Loucy (cell line): ENCODE results near the gene AKR1C1.
"Not testable (repeated sequence)": the region's sequence is repeated elsewhere in the genome, so short reads cannot be mapped to it uniquely, and the experiment has no call there.

ENCODE experiments used
- H2AFZ ChIP-seq: fragments of 200-600 bp; sonication (generic); 2 replicates; pipeline ENCODE4 v1.6.0; 2016; ENCODE audit warnings: antibody characterized with exemption, mild to moderate bottlenecking, low read length, moderate library complexity
- H3F3A ChIP-seq: fragments of 200-600 bp; 2 replicates; pipeline ENCODE4 v1.6.0; 2016; ENCODE audit warnings: antibody characterized with exemption, low read depth, mild to moderate bottlenecking
- H3K27me3 ChIP-seq: fragments of 200-600 bp; sonication (generic); 2 replicates; pipeline ENCODE4 v1.6.1; 2014; ENCODE audit warnings: low read length, mild to moderate bottlenecking; ENCODE audit not compliant: insufficient read depth, poor library complexity, severe bottlenecking
- H3K36me3 ChIP-seq: fragments of 200-600 bp; sonication (generic); 2 replicates; pipeline ENCODE4 v1.6.1; 2016; ENCODE audit warnings: low read length; ENCODE audit not compliant: insufficient read depth
- H3K4me1 ChIP-seq: fragments of 200-600 bp; sonication (generic); 2 replicates; pipeline ENCODE4 v1.5.1; 2014; ENCODE audit warnings: low read length, mild to moderate bottlenecking; ENCODE audit not compliant: insufficient read depth, poor library complexity, severe bottlenecking
- H3K4me2 ChIP-seq: fragments of 200-600 bp; sonication (generic); 2 replicates; pipeline ENCODE4 v1.6.0; 2014; ENCODE audit warnings: antibody characterized with exemption, low read length, low read depth, mild to moderate bottlenecking; ENCODE audit not compliant: poor library complexity, severe bottlenecking
- H3K4me3 ChIP-seq: fragments of 200-600 bp; sonication (generic); 2 replicates; pipeline ENCODE4 v1.5.1; 2014; ENCODE audit warnings: low read length, mild to moderate bottlenecking, mixed read lengths; ENCODE audit not compliant: poor library complexity, severe bottlenecking
- H3K79me2 ChIP-seq: fragments of 200-600 bp; sonication (generic); 2 replicates; pipeline ENCODE4 v1.6.1; 2014; ENCODE audit warnings: low read length; ENCODE audit not compliant: insufficient read depth
- H3K9ac ChIP-seq: fragments of 200-600 bp; sonication (generic); 2 replicates; pipeline ENCODE4 v1.6.0; 2014; ENCODE audit warnings: mild to moderate bottlenecking, low read depth, low read length, moderate library complexity; ENCODE audit not compliant: poor library complexity, severe bottlenecking
- H3K9me2 ChIP-seq: fragments of 200-600 bp; sonication (generic); replicated peaks from 2 replicates; pipeline ENCODE4 v1.6.1; 2016; ENCODE audit warnings: low read depth, low read length, mixed read lengths
- H3K9me3 ChIP-seq: fragments of 200-600 bp; sonication (generic); 2 replicates; pipeline ENCODE4 v1.6.1; 2014; ENCODE audit warnings: mild to moderate bottlenecking, antibody characterized with exemption, low read length, low read depth; ENCODE audit not compliant: insufficient read depth
- H4K20me1 ChIP-seq: fragments of 200-600 bp; sonication (generic); 2 replicates; pipeline ENCODE4 v1.6.0; 2014; ENCODE audit warnings: antibody characterized with exemption, low read length, mild to moderate bottlenecking; ENCODE audit not compliant: insufficient read depth, poor library complexity, severe bottlenecking
- EZH2phosphoT487 ChIP-seq: fragments of 200-600 bp; IDR thresholded peaks from 2 replicates; pipeline ENCODE4 v1.6.1; 2018; ENCODE audit warnings: antibody characterized with exemption, mild to moderate bottlenecking, moderate library complexity, borderline replicate concordance
- TF ChIP-seq, protein P1 (sequence below): fragments of 200-600 bp; sonication (generic); conservative IDR thresholded peaks from 2 replicates; pipeline ENCODE4 v1.5.1; 2014; ENCODE audit warnings: mild to moderate bottlenecking, antibody characterized with exemption, low read length

The AKR1C1 gene

DNA sequence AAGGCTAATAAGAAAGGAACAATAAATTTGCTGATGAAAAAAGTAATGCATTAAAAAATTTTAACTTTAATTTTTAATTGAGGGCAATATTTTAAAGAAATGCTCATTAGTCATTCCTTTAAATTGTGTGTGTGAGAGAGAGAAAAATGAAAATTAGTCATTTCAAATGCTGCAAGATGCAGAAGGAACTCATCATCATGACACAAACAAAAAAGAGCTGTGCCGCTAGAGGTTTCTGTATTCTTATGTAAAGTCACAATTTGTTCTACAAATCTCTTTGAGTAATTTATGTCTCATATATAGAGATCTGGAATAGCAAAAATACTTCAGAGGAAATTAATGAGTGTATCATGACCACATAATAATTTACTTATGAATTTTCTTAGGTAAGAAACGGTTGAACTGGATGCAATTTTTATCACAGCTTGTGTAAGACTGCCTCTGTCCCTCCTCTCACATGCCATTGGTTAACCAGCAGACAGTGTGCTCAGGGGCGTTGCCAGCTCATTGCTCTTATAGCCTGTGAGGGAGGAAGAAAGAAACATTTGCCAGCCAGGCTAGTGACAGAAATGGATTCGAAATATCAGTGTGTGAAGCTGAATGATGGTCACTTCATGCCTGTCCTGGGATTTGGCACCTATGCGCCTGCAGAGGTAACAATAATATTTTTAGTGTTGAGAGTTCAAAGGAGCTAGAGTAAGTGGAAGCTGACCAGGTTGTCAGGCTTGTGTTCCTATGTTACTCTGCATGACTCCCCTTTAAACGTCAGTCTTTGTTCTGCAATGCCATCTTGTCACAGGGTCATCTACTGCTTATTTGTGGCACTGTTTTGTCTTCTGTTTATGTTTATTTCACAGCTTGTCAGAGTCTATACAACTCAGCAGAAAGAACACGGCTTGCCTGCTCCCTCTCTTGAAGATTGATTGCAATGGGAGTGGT, at the start of gene AKR1C1:
TSS of gene AKR1C1 (plus strand) at position 540 of the 939 bp plus-strand sequence. CDS start at position 570, 30 bp downstream.
- not testable (repeated sequence) for H2AFZ ChIP-seq, H3K9me3 ChIP-seq, H3K27me3 ChIP-seq, H3F3A ChIP-seq, H3K4me1 ChIP-seq, H3K9me2 ChIP-seq, H3K36me3 ChIP-seq, H3K4me2 ChIP-seq, H3K9ac ChIP-seq, H4K20me1 ChIP-seq, H3K4me3 ChIP-seq, H3K79me2 ChIP-seq

DNA sequence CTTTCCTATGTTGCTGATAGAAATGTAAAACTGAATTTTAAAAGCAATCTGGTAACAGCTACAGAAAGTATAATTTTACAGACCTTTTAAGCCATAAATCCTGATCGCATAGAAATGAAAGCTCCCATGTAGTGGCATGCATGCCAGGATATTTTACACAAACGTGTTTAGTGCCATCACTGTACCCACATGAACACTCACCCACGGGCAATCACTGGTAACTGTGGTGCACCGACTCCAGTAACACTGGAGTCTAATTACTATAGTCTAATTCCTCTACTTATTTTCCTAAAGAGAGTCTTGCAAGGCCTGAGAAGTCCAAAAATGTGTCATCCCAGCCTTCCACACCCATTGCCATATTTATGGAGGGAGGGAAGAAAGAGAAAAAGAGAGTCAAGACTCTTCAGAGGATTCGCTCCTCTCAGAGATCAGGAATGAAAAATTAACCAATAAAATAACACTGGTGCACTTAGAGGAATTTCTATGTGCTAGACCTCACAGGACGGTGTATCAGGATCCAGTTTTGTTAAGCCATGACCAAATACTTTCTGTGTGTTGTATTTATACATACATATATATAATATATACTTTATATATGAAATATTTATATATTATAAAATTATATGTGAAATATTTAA, 48.9 kb upstream of the AKR1C1 start:
- Histone ChIP-seq H3K36me3 (no peaks in the 10 kb centered on the region), H3K9me2 (no peaks in the 10 kb centered on the region), H3K79me2 (no peaks in the 10 kb centered on the region), H4K20me1 (no peaks in the 10 kb centered on the region), H2AFZ (no peak overlapping the region), H3K4me3 (no peak overlapping the region), H3K27me3 (no peaks in the 10 kb centered on the region), H3K9me3 (no peaks in the 10 kb centered on the region), H3K4me2 (no peak overlapping the region), H3K9ac (no peak overlapping the region), H3F3A (no peaks in the 10 kb centered on the region), H3K4me1 (no peaks in the 10 kb centered on the region)
- TF ChIP-seq, protein P1, sequence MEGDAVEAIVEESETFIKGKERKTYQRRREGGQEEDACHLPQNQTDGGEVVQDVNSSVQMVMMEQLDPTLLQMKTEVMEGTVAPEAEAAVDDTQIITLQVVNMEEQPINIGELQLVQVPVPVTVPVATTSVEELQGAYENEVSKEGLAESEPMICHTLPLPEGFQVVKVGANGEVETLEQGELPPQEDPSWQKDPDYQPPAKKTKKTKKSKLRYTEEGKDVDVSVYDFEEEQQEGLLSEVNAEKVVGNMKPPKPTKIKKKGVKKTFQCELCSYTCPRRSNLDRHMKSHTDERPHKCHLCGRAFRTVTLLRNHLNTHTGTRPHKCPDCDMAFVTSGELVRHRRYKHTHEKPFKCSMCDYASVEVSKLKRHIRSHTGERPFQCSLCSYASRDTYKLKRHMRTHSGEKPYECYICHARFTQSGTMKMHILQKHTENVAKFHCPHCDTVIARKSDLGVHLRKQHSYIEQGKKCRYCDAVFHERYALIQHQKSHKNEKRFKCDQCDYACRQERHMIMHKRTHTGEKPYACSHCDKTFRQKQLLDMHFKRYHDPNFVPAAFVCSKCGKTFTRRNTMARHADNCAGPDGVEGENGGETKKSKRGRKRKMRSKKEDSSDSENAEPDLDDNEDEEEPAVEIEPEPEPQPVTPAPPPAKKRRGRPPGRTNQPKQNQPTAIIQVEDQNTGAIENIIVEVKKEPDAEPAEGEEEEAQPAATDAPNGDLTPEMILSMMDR: no peak
- TF ChIP-seq EZH2phosphoT487: no peak

DNA sequence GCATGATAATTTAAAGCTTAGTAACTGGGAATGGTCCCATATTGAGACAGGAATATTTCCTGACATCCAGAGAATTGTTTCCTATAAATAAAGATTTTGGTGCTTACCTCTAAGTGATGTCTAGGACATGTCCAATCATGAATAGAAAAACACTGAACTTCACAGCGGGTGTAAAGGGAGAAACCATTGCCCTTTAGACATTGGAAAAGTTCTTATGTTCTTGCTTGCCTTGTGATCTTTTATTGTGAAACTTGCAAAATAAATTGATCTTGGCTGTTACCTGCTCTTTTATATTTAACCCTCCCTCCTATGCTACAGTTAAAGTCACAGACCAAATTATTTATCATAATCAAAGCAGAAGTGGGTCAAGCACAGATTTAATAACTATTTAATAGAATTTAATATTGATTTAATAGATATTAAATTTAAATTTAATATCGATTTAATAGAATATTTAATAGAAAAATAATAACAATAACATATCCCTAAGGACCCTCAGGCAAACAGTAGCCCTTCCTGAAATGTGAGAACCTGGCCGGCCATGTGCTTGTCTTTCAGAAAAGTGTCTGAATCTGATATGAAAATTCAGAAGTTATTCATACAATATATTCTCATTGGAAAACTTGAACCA, 47.0 kb upstream of the AKR1C1 start:
- Histone ChIP-seq H3K9me2 (no peaks in the 10 kb centered on the region), H3K4me3 (no peak overlapping the region), H3K27me3 (no peaks in the 10 kb centered on the region), H3K36me3 (no peaks in the 10 kb centered on the region), H3K4me2 (no peak overlapping the region), H3F3A (no peaks in the 10 kb centered on the region), H3K79me2 (no peaks in the 10 kb centered on the region), H3K9me3 (no peaks in the 10 kb centered on the region), H3K9ac (no peak overlapping the region), H4K20me1 (no peaks in the 10 kb centered on the region), H3K4me1 (no peaks in the 10 kb centered on the region), H2AFZ (no peak overlapping the region)
- TF ChIP-seq, protein P1: no peak
- TF ChIP-seq EZH2phosphoT487: no peak
